CD4-positive, alpha-beta T cell treated with Interferon gamma for 1 hour (primary cell): Measurements from ENCODE around the gene TRIM31.

Source experiments
- DNase-seq: peaks from one replicate; pipeline ENCODE4 v3.0.0-alpha.2; 2020

TRIM31 gene

GRCh38 chr6:30113003-30113759, at the start of gene TRIM31:
Gene TRIM31, minus strand, starts transcription at chr6:30113090. Its CDS starts 285 bp downstream, at chr6:30112805.
- no peak for DNase-seq

GRCh38 chr6:30162265-30163089, 49.6 kb upstream of the TRIM31 start:
- no peak for DNase-seq

- no peak for DNase-seq
Measured at GRCh38 chr6:30160785-30161531, 48.1 kb upstream of the TRIM31 start, which contains the start of gene TRIM10. Gene TRIM10, minus strand, starts transcription at chr6:30161211. Its CDS starts 353 bp downstream, at chr6:30160858.

- no peak for DNase-seq
Measured at GRCh38 chr6:30160008-30160784, 47.3 kb upstream of the TRIM31 start.

- DNase-seq: no peak
Measured at GRCh38 chr6:30158475-30159040, 45.7 kb upstream of the TRIM31 start.

GRCh38 chr6:30157999-30158398, 45.1 kb upstream of the TRIM31 start:
- no peak for DNase-seq

GRCh38 chr6:30157581-30157980, 44.7 kb upstream of the TRIM31 start:
- no peak for DNase-seq

GRCh38 chr6:30156774-30157173, 43.9 kb upstream of the TRIM31 start:
- DNase-seq: no peak

- no peak for DNase-seq
Measured at GRCh38 chr6:30156262-30156599, 43.3 kb upstream of the TRIM31 start.

- DNase-seq: no peak
Measured at GRCh38 chr6:30155520-30156261, 42.8 kb upstream of the TRIM31 start.

- no peak for DNase-seq
Measured at GRCh38 chr6:30154709-30155519, 42.0 kb upstream of the TRIM31 start.

- no peak for DNase-seq
Measured at GRCh38 chr6:30154061-30154460, 41.2 kb upstream of the TRIM31 start.

- DNase-seq: no peak
Measured at GRCh38 chr6:30152910-30153610, 40.2 kb upstream of the TRIM31 start.

- no peak for DNase-seq
Measured at GRCh38 chr6:30152016-30152673, 39.3 kb upstream of the TRIM31 start.

GRCh38 chr6:30151580-30151979, 38.7 kb upstream of the TRIM31 start:
- no peak for DNase-seq

GRCh38 chr6:30150671-30151395, 37.9 kb upstream of the TRIM31 start:
- DNase-seq: no peak

- no peak for DNase-seq
Measured at GRCh38 chr6:30149858-30150550, 37.1 kb upstream of the TRIM31 start.

GRCh38 chr6:30149234-30149633, 36.3 kb upstream of the TRIM31 start:
- no peak for DNase-seq
